Stimulated activated naive B cell treated with anti-CD40 and anti-IgM and Interleukin-4, amounts not matched to agents 10 μg/mL and 1 μg/mL and 100 μg/mL, for 72 hours (primary cell): ENCODE measurements around the gene SORBS2.

Source experiments
- ATAC-seq, 2 donors: fragments of 150-1000 bp; cut with Tn5 transposase; replicated peaks; 2 replicates each; pipeline ENCODE4 v1.10.0; 2021; ENCODE audit warnings: moderate library complexity in 1 of 2
- DNase-seq: peaks from one replicate; pipeline ENCODE4 v3.0.0; 2021
- H3K27ac Mint-ChIP-seq: one replicate; pipeline ENCODE4 v1.8.0; 2022; ENCODE audit warnings: mild to moderate bottlenecking, mixed read lengths
- H3K27me3 Mint-ChIP-seq, 2 donors: one replicate each; pipeline ENCODE4 v1.8.0; 2022; ENCODE audit warnings: mixed read lengths in 2 of 2
- H3K36me3 Mint-ChIP-seq, 2 donors: one replicate each; pipeline ENCODE4 v1.8.0; 2022; ENCODE audit warnings: mixed read lengths in 2 of 2, mild to moderate bottlenecking in 1 of 2
- H3K4me1 Mint-ChIP-seq, 2 donors: one replicate each; pipeline ENCODE4 v1.8.0; 2022; ENCODE audit warnings: mixed read lengths in 2 of 2, mild to moderate bottlenecking in 1 of 2
- H3K4me3 Mint-ChIP-seq, 2 donors: one replicate each; pipeline ENCODE4 v1.8.0; 2022; ENCODE audit warnings: mild to moderate bottlenecking in 2 of 2, mixed read lengths in 2 of 2, moderate library complexity in 1 of 2
- H3K9me3 Mint-ChIP-seq, 2 donors: one replicate each; pipeline ENCODE4 v1.8.0; 2022; ENCODE audit warnings: mixed read lengths in 2 of 2, mild to moderate bottlenecking in 1 of 2

Gene SORBS2

DNA sequence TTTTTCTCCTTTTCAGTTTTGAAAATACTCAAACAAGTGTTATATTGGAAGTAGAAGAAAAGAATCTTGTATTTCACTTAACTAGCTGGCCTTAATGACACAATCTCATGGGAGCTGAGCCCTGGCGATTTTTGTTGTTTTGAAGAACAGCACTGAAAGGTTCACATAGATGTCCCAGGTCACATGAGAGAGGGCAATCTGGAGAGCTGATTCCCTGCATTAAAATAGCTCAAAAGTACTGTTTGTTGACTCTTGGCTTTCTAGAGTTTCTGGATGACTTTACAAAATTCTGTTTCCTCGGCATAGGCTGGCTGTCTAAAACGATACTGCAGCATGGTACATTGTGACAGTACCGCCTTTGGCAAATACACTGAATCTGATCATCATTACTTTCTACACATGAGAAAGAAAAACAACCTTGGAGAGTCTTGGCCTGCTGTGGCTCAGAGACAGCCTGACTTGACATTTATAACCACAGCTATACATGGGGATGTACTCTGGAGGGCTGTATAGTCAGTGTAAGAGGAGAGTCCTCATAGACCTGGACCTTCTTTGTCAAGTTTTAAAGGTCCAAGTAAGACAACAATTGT is 156.9 kb downstream of the SORBS2 start:
- Mint-ChIP-seq H3K36me3 (no peaks in the 10 kb centered on the region), H3K4me1 (no peaks in the 10 kb centered on the region), H3K27ac (no peak overlapping the region), H3K4me3 (no peak overlapping the region), H3K9me3 (no peaks in the 10 kb centered on the region), H3K27me3 (peaks cover 5 to 17% of the 10 kb centered on the region in 2 donors)
- no peak for ATAC-seq
- no peak for DNase-seq

GRCh38 chr4:185654311-185654710 is 157.7 kb downstream of the SORBS2 start:
- DNase-seq (no peak), ATAC-seq (no peak)
- Mint-ChIP-seq H3K36me3 (no peaks in the 10 kb centered on the region), H3K27me3 (peaks cover 5 to 15% of the 10 kb centered on the region in 2 donors), H3K4me1 (no peaks in the 10 kb centered on the region), H3K4me3 (no peak overlapping the region), H3K9me3 (no peaks in the 10 kb centered on the region), H3K27ac (no peak overlapping the region)

GRCh38 chr4:185651851-185652250 is 160.1 kb downstream of the SORBS2 start:
- DNase-seq (no peak), ATAC-seq (no peak)
- no peaks in the 10 kb centered on the region for H3K9me3 Mint-ChIP-seq
- peaks cover 5 to 17% of the 10 kb centered on the region in 2 donors for H3K27me3 Mint-ChIP-seq
- no peaks in the 10 kb centered on the region for H3K36me3 Mint-ChIP-seq
- no peak overlapping the region for H3K4me3 Mint-ChIP-seq
- H3K27ac Mint-ChIP-seq, result no peak overlapping the region
- no peaks in the 10 kb centered on the region for H3K4me1 Mint-ChIP-seq

DNA sequence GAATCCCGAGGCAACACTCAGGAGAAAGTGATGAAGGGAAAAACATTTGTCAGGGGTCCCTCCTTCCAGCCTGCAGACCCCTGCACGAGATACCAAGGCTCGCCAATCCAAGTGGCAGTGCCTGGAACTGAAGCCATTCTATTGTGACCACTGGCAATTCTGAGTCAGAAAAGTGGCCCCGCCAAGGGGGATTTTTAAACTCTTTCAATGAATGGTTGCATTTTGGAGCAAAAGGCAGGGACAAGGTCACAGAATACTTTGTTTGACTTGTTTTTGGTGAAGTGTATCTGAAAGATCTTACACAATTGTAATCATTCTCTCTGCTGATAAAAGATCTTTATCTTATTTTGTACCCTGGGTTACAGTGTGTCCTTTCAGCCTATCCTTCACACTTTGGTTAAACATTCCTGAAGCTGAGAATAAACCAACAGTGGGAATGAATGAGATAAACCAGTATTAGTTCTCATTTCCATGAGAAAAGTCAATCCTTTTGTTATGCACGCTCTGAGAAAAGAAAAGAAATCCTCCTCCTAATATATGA is 160.8 kb downstream of the SORBS2 start:
- peaks cover 4 to 13% of the 10 kb centered on the region in 2 donors for H3K27me3 Mint-ChIP-seq
- no peaks in the 10 kb centered on the region for H3K36me3 Mint-ChIP-seq
- DNase-seq (no peak), ATAC-seq (no peak)
- no peak overlapping the region for H3K27ac Mint-ChIP-seq
- no peaks in the 10 kb centered on the region for H3K4me1 Mint-ChIP-seq
- H3K4me3 Mint-ChIP-seq, result no peak overlapping the region
- H3K9me3 Mint-ChIP-seq, result no peaks in the 10 kb centered on the region

- Mint-ChIP-seq H3K9me3 (no peaks in the 10 kb centered on the region), H3K36me3 (no peaks in the 10 kb centered on the region), H3K4me1 (no peaks in the 10 kb centered on the region), H3K4me3 (no peak overlapping the region), H3K27ac (no peak overlapping the region), H3K27me3 (peaks cover 11 to 17% of the 10 kb centered on the region in 2 donors)
- ATAC-seq (no peak), DNase-seq (no peak)
Measured at GRCh38 chr4:185648631-185649030, 163.4 kb downstream of the SORBS2 start.

GRCh38 chr4:185645403-185645802 is 166.6 kb downstream of the SORBS2 start:
- Mint-ChIP-seq H3K27me3 (peaks cover 18 to 26% of the 10 kb centered on the region in 2 donors), H3K36me3 (no peaks in the 10 kb centered on the region), H3K4me1 (no peaks in the 10 kb centered on the region), H3K9me3 (no peaks in the 10 kb centered on the region), H3K27ac (no peak overlapping the region), H3K4me3 (no peak overlapping the region)
- ATAC-seq (no peak), DNase-seq (no peak)

GRCh38 chr4:185644408-185644807 is 167.6 kb downstream of the SORBS2 start:
- Mint-ChIP-seq H3K9me3 (no peaks in the 10 kb centered on the region), H3K27me3 (peaks cover 18 to 25% of the 10 kb centered on the region in 2 donors), H3K4me3 (no peak overlapping the region), H3K27ac (no peak overlapping the region), H3K4me1 (no peaks in the 10 kb centered on the region), H3K36me3 (no peaks in the 10 kb centered on the region)
- ATAC-seq (no peak), DNase-seq (no peak)

GRCh38 chr4:185642907-185643306 is 169.1 kb downstream of the SORBS2 start:
- ATAC-seq, result no peak
- H3K9me3 Mint-ChIP-seq, result no peaks in the 10 kb centered on the region
- DNase-seq, result no peak
- peaks cover 30 to 33% of the 10 kb centered on the region in 2 donors for H3K27me3 Mint-ChIP-seq
- no peak overlapping the region for H3K4me3 Mint-ChIP-seq
- peaks cover 5 to 7% of the 10 kb centered on the region in 2 donors for H3K4me1 Mint-ChIP-seq
- no peak overlapping the region for H3K27ac Mint-ChIP-seq
- no peaks in the 10 kb centered on the region for H3K36me3 Mint-ChIP-seq

- Mint-ChIP-seq H3K36me3 (no peaks in the 10 kb centered on the region), H3K27ac (no peak overlapping the region), H3K9me3 (no peaks in the 10 kb centered on the region), H3K4me3 (no peak overlapping the region), H3K4me1 (peaks cover 5 to 7% of the 10 kb centered on the region in 2 donors), H3K27me3 (peaks cover 36 to 41% of the 10 kb centered on the region in 2 donors)
- DNase-seq (no peak), ATAC-seq (no peak)
Measured at GRCh38 chr4:185640811-185641675, 171.0 kb downstream of the SORBS2 start.

DNA sequence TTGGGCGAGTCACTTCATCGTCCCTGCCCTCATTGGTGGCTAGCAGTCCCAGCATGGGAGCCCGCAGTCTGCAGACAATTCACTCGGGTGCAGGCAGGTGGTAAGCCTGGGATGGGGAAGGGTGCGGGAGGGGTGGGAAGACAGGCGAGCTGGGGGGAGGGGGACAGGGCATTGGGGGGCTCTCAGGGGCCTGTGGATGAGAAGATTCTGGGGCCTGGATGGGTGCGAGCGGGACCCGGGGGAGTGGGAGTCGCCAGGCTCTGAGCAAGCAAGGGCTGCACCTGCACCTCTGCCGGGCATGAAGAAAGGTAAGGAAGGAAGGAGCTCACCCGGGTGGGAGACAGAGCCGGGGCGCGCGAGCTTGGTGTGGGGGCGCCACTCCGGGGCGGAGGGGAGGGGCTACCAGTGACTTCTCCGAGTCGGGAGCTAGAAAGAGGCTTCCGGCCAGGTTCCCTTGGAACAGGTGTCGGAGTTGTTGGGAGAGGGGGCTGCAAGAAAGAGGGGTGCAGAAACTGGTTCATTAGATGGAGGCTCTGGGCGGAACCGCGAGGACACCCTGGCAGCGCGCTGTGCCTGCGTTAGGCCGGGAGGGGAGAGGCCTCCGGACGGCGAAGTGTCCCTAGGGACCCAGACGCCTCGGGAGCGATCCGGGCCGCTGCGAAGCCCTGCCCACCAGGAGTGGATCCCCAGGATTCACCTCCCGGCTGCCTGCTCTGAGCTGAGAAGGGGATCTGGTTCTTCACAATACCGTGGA is 173.3 kb downstream of the SORBS2 start:
- peaks cover 5 to 7% of the 10 kb centered on the region in 2 donors for H3K4me1 Mint-ChIP-seq
- DNase-seq (no peak), ATAC-seq (no peak)
- no peak overlapping the region for H3K27ac Mint-ChIP-seq
- H3K4me3 Mint-ChIP-seq, result no peak overlapping the region
- no peaks in the 10 kb centered on the region for H3K36me3 Mint-ChIP-seq
- H3K27me3 Mint-ChIP-seq, result peaks cover 33 to 41% of the 10 kb centered on the region in 2 donors
- no peaks in the 10 kb centered on the region for H3K9me3 Mint-ChIP-seq

GRCh38 chr4:185638093-185638492 is 173.9 kb downstream of the SORBS2 start:
- Mint-ChIP-seq H3K36me3 (no peaks in the 10 kb centered on the region), H3K4me1 (peaks cover 5 to 7% of the 10 kb centered on the region in 2 donors), H3K4me3 (no peak overlapping the region), H3K27me3 (peaks cover 32 to 37% of the 10 kb centered on the region in 2 donors), H3K9me3 (no peaks in the 10 kb centered on the region), H3K27ac (no peak overlapping the region)
- ATAC-seq (no peak), DNase-seq (no peak)

DNA sequence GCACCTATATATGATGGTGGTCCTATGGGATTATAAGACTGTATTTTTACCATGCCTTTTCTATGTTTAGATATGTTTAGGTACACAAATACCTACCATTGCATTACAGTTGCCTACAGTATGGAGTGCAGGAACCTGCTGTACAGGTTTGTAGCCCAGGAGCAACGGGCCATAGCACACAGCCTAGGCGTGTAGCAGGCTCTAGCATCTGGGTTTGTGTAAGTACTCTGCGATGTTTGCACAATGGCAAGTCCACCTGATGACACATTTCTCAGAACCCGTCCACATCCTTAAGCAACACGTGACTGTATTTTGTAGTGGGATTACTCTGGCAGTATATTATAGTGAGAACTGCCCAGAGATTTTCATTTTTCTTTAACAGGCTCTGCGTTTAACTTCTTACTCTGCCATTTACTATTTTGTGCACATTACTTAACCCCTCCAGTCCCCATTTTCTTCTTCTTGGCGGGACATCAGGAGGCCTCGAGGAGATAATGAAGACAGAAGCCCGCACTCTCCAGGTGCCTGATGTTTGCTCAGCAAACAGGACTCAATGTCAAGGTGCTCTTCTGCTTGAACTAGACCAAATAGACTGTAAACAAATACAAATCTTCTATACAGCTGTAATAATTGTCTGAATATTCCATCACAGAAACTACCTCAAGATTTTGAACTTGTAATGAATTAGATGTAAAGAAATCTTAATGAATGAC is 174.7 kb downstream of the SORBS2 start:
- H3K36me3 Mint-ChIP-seq, result no peaks in the 10 kb centered on the region
- no peak overlapping the region for H3K27ac Mint-ChIP-seq
- no peak overlapping the region for H3K4me3 Mint-ChIP-seq
- ATAC-seq (no peak), DNase-seq (no peak)
- peaks cover 27 to 32% of the 10 kb centered on the region in 2 donors for H3K27me3 Mint-ChIP-seq
- H3K9me3 Mint-ChIP-seq, result no peaks in the 10 kb centered on the region
- peaks cover 5 to 7% of the 10 kb centered on the region in 2 donors for H3K4me1 Mint-ChIP-seq

GRCh38 chr4:185634066-185634652 is 177.8 kb downstream of the SORBS2 start:
- no peak overlapping the region for H3K4me3 Mint-ChIP-seq
- ATAC-seq, result no peak
- DNase-seq, result no peak
- no peak overlapping the region for H3K27ac Mint-ChIP-seq
- H3K36me3 Mint-ChIP-seq, result no peaks in the 10 kb centered on the region
- peaks cover 30 to 32% of the 10 kb centered on the region in 2 donors for H3K27me3 Mint-ChIP-seq
- no peaks in the 10 kb centered on the region for H3K9me3 Mint-ChIP-seq
- peaks cover 5 to 7% of the 10 kb centered on the region in 2 donors for H3K4me1 Mint-ChIP-seq
